Measurements from ENCODE around the gene TEX261.

- TF ChIP-seq SUZ12 (IDR thresholded peaks at IDR 0.05; ENCODE audit: extremely low read depth, insufficient read depth, insufficient read length): no peak
- no peak for TF ChIP-seq YY1 (IDR thresholded peaks at IDR 0.05; ENCODE audit: insufficient read depth, insufficient read length)
- no peak for TF ChIP-seq ZNF274 (IDR thresholded peaks at IDR 0.05; ENCODE audit: low read depth, low read length)
Observed at GRCh38 chr2:70962211-70962884, 32.3 kb downstream of the TEX261 start.

Data from NT2/D1 (cell line).